Dermis blood vessel endothelial cell (primary cell): ENCODE measurements around the gene RDX. TPM values are rescaled to one million over a fixed set of nuclear protein-coding genes. Genes with fewer than 3 reads are reported as not detected.
"Not testable (repeated sequence)": the region's sequence is repeated elsewhere in the genome, so short reads cannot be mapped to it uniquely, and the experiment has no call there.

ENCODE experiments used
- DNase-seq: peaks from one replicate; pipeline ENCODE4 v3.0.0; 2010
- total RNA-seq: library from RNA; depleted of rRNA; stranded (reverse); fragments of >200 nt; gene quantifications from 2 replicates; pipeline ENCODE4 v1.2.3, GENCODE V29; 2014

RDX gene
- total RNA-seq = 166 and 217 TPM in 2 replicates

- DNase-seq = peak; percentile 84
Measured at GRCh38 chr11:110296226-110297075, at the start of gene RDX. TSS of gene RDX (minus strand) at chr11:110296614. CDS start at chr11:110279692, 16,922 bp downstream.

DNA sequence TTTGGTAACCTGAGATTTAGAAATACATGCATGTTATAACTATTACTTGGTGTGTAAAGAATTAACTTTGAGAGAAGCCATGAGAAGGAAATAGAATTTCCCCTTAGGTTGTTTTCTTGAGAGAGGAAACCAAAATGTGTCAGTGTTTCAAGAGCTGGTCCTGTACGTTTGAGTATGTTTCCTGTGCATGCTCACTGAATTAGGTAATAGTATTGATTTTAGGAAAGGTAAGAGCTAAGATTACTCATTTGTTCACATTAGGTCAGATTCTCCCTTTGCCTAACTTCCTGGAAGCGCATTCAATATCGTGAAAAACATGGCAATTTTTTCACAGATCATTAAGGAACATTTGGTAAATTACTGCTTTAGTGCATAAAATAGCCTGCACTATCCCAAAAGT lies 49.3 kb upstream of the RDX start:
- peak; percentile 58 for DNase-seq

DNA sequence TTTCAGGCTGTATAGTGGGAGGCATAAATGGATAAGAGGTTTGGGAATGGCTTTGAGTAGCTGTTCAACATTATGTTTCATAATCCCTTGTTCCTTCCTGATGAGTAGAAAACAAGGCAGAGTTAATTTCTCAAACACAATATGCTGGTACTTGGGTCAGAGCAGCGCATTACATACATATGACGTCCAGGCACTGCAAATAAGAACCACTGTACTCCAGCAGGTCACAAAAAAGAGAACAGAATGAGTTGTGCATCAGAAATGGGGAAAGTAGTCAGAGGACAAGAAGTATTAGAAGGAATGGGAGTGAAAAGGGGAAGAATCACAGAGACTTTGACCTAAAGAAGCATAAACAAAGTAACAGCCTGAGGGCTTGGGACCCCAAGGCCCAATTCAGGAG lies 44.0 kb upstream of the RDX start:
- DNase-seq = no peak

- DNase-seq = no peak
Measured at GRCh38 chr11:110339456-110340250, 43.2 kb upstream of the RDX start.

GRCh38 chr11:110338684-110339083 lies 42.3 kb upstream of the RDX start:
- no peak for DNase-seq

GRCh38 chr11:110337570-110338193 lies 41.3 kb upstream of the RDX start:
- DNase-seq = peak; percentile 72

DNA sequence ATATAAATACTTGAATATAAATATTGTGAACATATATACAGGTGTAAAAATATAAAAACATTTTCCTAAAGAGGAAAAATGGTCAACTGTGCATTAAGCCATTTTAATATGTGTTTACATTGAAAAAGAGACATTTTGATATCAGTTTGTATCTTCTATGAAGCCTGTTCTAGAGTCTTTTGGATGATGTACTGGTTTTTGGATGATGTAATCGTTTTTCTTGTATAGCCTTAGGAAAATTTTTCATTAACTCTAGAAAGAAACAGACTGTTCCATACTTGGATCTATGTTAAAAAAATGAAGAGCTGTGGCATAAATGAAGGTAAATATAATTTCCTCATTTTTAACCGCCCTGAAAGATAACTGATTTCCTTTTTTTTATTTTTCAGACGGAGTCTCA lies 39.6 kb upstream of the RDX start:
- DNase-seq = no peak

GRCh38 chr11:110335358-110335757 lies 38.9 kb upstream of the RDX start:
- no peak for DNase-seq

DNA sequence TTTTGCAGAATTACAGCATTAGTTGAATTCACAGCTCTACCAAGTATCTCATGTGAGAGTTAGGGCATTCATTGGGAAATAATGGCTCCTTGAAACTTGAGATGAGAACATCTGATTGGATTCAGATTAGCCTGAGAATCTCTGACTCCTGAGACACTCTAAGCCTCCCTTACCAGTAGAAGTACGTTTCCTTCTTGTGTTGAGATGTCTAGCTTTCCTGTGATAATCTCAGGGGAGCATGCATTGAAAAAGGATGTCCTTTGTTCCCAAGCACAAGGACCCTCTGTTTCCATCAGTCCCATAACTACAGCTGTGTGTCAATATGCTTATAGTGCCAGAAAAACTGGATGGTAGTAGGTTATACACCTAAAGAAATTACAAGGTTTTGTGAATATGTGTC lies 35.2 kb upstream of the RDX start:
- DNase-seq = no peak

GRCh38 chr11:110329445-110329844 lies 33.0 kb upstream of the RDX start:
- DNase-seq = no peak

GRCh38 chr11:110327508-110327907 lies 31.1 kb upstream of the RDX start:
- no peak for DNase-seq

- no peak for DNase-seq
Measured at GRCh38 chr11:110323786-110324185, 27.4 kb upstream of the RDX start.

DNA sequence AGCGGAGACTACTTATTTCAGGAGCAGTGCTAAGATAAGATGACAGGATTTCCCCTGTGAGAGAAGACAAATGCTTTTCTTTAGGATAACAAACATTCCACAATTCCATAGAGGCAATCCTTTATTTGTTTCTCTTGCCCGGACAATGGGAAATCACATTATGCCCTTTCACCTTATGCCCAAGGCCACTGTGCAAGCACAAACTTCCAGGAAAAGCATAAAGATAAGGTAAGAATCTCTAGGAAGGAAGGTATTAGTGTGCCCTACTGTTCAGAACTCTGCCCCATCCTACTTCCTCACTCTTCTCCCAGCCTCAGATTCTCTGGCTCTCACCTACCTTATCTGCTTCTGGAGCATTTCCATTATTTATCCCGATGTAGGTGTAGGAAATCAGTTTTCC lies 23.1 kb upstream of the RDX start:
- no peak for DNase-seq

GRCh38 chr11:110318638-110319404 lies 22.4 kb upstream of the RDX start:
- peak; percentile 55 for DNase-seq

- DNase-seq = peak; percentile 98
Measured at GRCh38 chr11:110317516-110317932, 21.1 kb upstream of the RDX start.

DNA sequence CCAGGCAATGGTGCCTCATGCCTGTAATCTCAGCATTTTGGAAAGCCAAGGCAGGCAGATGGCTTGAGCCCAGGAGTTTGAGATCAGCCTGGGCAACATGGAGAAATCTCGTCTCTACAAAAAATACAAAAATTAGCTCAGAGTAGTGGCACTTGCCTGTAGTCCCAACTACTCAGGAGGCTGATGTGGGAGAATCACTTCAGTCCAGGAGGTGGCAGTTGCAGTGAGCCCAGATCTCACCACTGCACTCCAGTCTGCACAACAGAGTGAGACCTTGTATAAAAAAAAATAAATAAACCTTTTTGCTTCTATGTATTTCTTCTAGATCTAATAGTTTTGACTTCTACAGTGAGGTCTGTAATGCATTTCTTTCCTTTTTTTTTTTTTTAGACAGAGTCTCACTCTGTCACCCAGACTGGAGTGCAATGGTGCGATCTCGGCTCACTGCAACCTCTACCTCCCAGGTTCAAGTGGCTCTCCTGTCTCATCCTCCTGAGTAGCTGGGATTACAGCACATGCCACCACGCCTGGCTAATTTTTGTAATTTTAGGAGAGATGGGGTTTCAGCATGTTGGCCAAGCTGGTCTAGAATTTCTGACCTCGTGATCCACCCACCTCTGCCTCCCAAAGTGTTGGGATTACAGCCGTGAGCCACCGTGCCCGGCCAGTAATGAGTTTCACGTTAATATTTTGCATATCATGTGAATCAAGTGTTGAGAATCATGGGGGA lies 18.1 kb upstream of the RDX start:
- DNase-seq = no peak

GRCh38 chr11:110312670-110313069 lies 16.3 kb upstream of the RDX start:
- DNase-seq = no peak

- peak; percentile 52 for DNase-seq
Measured at GRCh38 chr11:110311783-110312579, 15.6 kb upstream of the RDX start.

DNA sequence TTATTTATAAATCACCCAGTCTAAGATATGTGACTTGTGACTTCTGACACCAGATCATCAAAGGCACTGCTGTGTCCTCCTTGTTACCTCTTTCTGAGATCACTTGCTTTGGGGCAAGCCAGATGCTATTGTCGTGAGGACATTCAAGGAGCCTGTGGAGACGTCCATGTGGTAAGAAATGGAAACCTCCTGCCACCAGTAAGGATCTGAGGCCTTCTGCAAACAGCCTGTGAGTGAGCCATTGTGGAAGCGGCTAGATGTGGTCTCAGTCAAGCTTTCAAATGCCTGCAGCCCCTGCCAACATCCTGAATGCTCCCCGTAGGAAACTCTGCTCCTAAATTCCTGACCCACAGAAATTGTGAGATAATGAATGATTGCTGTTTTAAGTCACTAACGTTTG lies 11.7 kb upstream of the RDX start:
- DNase-seq = no peak

- not testable (repeated sequence) for DNase-seq
Measured at GRCh38 chr11:110306019-110306388, 9.6 kb upstream of the RDX start.
